Lower lobe of right lung (tissue), 2 donors: ENCODE data around the gene SPOCD1. TPM values are rescaled to one million over a fixed set of nuclear protein-coding genes. Genes with fewer than 3 reads are reported as not detected.

Source experiments
- ATAC-seq, 2 donors: fragments of 200-7000 bp; cut with Tn5 transposase; one replicate each; pipeline ENCODE4 v1.9.1; 2020 to 2022; ENCODE audit warnings: mild to moderate bottlenecking in 2 of 2, moderate library complexity in 2 of 2
- DNase-seq: peaks from one replicate; pipeline ENCODE4 v3.0.0-alpha.2; 2020
- H3K27ac ChIP-seq: fragments of 200-600 bp; one replicate; pipeline ENCODE4 v1.8.0; 2022
- H3K27me3 ChIP-seq: fragments of 200-600 bp; one replicate; pipeline ENCODE4 v1.8.0; 2022; ENCODE audit warnings: low read depth
- H3K36me3 ChIP-seq: fragments of 200-600 bp; one replicate; pipeline ENCODE4 v1.8.0; 2022; ENCODE audit warnings: mild to moderate bottlenecking
- H3K4me1 ChIP-seq: fragments of 200-600 bp; one replicate; pipeline ENCODE4 v1.8.0; 2022
- H3K4me3 ChIP-seq: fragments of 200-600 bp; one replicate; pipeline ENCODE4 v1.8.0; 2022; ENCODE audit warnings: mild to moderate bottlenecking
- H3K9me3 ChIP-seq: fragments of 200-600 bp; one replicate; pipeline ENCODE4 v1.8.0; 2022
- CTCF ChIP-seq: fragments of 200-600 bp; IDR thresholded peaks from one replicate; pipeline ENCODE4 v1.8.0; 2022; ENCODE audit warnings: antibody characterized with exemption, mild to moderate bottlenecking
- intact Hi-C: fragments of 100-400 bp; cut with DNase I; formaldehyde crosslinking; loops from one replicate; pipeline ENCODE4 v1.11.0; 2022
- total RNA-seq: library from RNA; stranded (reverse); fragmentation: NEBNext Ultra II Directional; extraction: Animal tissue kit (Norgen Biotek cat#: 25700); gene quantifications from one replicate; pipeline ENCODE4 v1.2.1, GENCODE V29; 2021
- donor health status: DM: no; HTN: yes; CAD: no; lungs with severe emphysema.

Gene SPOCD1
- total RNA-seq, 1 donor from 2014 or later = 21.6 TPM

DNA sequence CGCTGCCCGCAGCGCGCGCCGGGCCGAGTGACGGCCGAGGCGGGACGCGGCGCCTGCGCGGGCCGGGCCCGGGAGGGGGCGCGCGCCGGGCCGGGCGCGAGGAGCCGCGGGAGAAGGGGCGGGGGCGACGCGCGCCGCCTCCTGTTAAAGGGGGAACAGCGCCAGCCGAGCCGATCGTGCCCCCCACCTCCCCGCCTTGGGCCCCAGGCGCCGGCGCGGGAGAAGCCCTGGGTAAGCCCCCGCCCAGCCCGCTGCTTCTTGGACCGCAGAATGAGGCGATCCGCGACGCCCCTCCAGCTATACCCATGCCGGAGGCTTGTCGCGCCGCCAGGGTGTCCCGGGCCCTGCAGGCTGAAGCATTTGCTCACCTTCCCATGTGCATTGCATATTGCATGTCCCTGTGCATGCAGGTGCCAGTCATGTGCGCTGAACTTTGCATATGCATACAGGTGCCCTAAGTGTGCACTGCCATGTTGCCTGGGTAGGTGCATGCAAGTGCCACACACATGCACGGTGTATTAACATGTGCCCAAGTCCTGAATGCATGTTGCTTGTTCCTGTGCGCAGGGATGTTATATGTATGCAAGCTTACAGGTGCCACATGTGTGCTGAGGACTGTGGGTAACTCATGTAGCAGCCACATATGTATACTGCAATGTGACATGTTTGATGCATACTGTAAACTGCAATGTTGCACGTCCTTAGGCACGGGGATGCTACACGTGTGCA is 51.3 kb downstream of the SPOCD1 start, which contains the start of gene ADGRB2:
TSS of gene ADGRB2 (minus strand) at position 29 of the 729 bp plus-strand sequence. CDS start 7,119 bp downstream, outside the sequence.
- intact Hi-C loops = no loop called here
- peaks cover 29% of the 10 kb centered on the region for H3K4me1 ChIP-seq
- H3K9me3 ChIP-seq = no peaks in the 10 kb centered on the region
- H3K27ac ChIP-seq = no peak within 1 kb of the TSS
- H3K4me3 ChIP-seq = peak within 1 kb of the TSS; percentile 50
- DNase-seq (no peak), ATAC-seq (no peak)
- H3K27me3 ChIP-seq = peaks cover 58% of the 10 kb centered on the region
- TF ChIP-seq CTCF = no peak
- H3K36me3 ChIP-seq = no peaks in the 10 kb centered on the region

DNA sequence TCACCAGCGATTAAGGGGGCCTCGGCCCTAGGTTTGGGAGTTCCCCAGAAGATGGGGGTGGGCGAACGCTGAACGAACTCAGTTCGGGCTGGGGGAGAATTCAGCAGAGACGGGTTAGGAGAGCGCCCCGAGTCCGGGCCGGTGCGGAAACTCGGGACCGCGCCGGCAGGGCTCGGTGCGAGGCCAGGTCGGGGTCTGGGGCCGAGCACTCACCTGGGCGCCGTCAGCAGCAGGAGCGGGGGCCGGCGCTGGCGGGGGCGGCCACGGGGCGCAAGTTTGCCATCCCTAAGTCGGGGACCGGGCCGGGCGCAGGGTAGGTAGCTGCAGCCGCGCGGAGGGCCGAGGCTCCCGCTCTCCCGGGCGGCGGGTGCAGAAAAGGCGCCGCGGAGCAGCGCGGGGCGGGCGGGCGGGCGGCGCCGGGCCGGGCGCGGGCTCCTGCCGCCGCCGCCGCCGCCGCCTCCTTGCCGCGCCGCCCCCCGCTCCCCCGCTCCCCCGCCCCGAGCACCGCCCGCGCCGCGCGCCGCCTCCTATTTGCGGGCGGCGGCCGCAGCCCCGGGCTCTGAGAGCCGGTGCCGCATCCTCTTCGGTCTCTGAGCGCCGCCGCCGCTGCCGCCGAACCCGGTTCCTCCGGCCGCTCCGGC is 52.0 kb downstream of the SPOCD1 start:
- no peak for TF ChIP-seq CTCF
- H3K36me3 ChIP-seq = no peaks in the 10 kb centered on the region
- no peak overlapping the region for H3K27ac ChIP-seq
- peaks cover 59% of the 10 kb centered on the region for H3K27me3 ChIP-seq
- peaks cover 29% of the 10 kb centered on the region for H3K4me1 ChIP-seq
- intact Hi-C loops = no loop called here
- ATAC-seq (no peak), DNase-seq (no peak)
- peak overlapping the region; percentile 50 for H3K4me3 ChIP-seq
- no peaks in the 10 kb centered on the region for H3K9me3 ChIP-seq

- peak; percentile 72 for DNase-seq
- intact Hi-C loops = no loop called here
- peak; percentile 60 to 65 for ATAC-seq
These were observed 52.8 kb downstream of the SPOCD1 start for GRCh38 chr1:31762726-31763670.

DNA sequence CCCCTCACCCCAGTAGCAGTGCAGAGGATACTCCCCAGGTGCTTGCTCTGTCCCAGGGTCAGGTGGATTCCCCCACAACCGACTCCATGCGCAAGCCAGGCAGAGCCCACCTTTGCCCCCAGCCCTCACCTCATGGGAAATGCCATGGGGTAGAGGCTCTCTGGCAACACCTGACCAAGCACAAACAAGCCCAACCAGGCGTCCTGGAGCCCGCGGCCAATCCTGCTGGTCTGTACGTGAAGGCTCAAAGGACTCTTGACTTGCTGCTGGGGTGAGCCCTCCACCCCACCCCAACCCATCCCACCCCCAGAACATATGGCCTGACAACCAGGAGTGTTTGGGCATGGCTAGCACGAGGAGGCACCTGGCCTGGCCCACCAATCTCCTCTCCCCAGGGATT is 53.5 kb downstream of the SPOCD1 start:
- no peaks in the 10 kb centered on the region for H3K36me3 ChIP-seq
- no peak overlapping the region for H3K27ac ChIP-seq
- TF ChIP-seq CTCF = no peak
- DNase-seq (no peak), ATAC-seq (no peak)
- intact Hi-C loops = no loop called here
- H3K4me3 ChIP-seq = no peak overlapping the region
- H3K4me1 ChIP-seq = peaks cover 29% of the 10 kb centered on the region
- H3K9me3 ChIP-seq = no peaks in the 10 kb centered on the region
- H3K27me3 ChIP-seq = peaks cover 59% of the 10 kb centered on the region

More at GRCh38 chr1:31762726-31763670, 52.8 kb downstream of the SPOCD1 start:
- Histone ChIP-seq H3K27ac (no peak overlapping the region), H3K4me1 (peaks cover 29% of the 10 kb centered on the region), H3K9me3 (no peaks in the 10 kb centered on the region), H3K4me3 (peak overlapping the region; percentile 50), H3K36me3 (no peaks in the 10 kb centered on the region), H3K27me3 (peaks cover 59% of the 10 kb centered on the region)
- peak; percentile 62 for TF ChIP-seq CTCF

DNA sequence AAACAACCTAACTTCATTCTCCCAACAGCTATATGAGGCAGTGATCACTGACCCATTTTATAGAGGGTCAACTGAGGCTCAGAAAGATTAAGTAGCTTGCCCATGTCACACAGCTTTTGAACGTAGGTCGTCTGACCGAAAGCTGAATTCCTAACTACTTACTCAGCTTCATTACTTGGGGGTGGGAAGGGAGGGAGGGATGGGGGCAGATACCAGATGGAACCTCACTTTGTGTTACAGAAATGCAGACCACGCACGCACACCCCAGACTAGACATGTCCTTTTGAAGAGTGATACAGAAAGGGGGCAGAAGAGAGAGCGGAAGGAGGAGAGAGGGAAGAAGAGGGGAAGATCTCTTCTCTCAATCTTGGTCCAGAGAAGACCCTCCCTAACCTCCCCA is 53.9 kb downstream of the SPOCD1 start:
- no peak for TF ChIP-seq CTCF
- no peaks in the 10 kb centered on the region for H3K9me3 ChIP-seq
- H3K27ac ChIP-seq = no peak overlapping the region
- intact Hi-C loops = no loop called here
- DNase-seq (no peak), ATAC-seq (no peak)
- peaks cover 59% of the 10 kb centered on the region for H3K27me3 ChIP-seq
- H3K36me3 ChIP-seq = no peaks in the 10 kb centered on the region
- no peak overlapping the region for H3K4me3 ChIP-seq
- peaks cover 29% of the 10 kb centered on the region for H3K4me1 ChIP-seq
